Liver (tissue), 3 donors: Measurements from ENCODE around the gene LAMA1.

Experiments
- FOXA1 ChIP-seq: IDR thresholded peaks from 2 replicates; pipeline ENCODE4 v1.6.1; 2016; ENCODE audit warnings: antibody characterized with exemption
- GABPA ChIP-seq, 2 donors: IDR thresholded peaks in 1 of 2; conservative IDR thresholded peaks in 1 of 2; 2 replicates each; pipeline ENCODE4 v1.6.1; 2016; ENCODE audit warnings: antibody characterized with exemption in 2 of 2, mild to moderate bottlenecking in 1 of 2, moderate library complexity in 1 of 2
- MAX ChIP-seq: IDR thresholded peaks from 2 replicates; pipeline ENCODE4 v1.6.1; 2016; ENCODE audit warnings: antibody characterized with exemption
- RAD21 ChIP-seq, 2 donors: IDR thresholded peaks; 2 replicates each; pipeline ENCODE4 v1.6.1; 2016; ENCODE audit warnings: antibody characterized with exemption in 2 of 2, mild to moderate bottlenecking in 2 of 2
- REST ChIP-seq: IDR thresholded peaks from 2 replicates; pipeline ENCODE4 v1.6.1; 2016; ENCODE audit warnings: antibody characterized with exemption, mild to moderate bottlenecking
- RXRA ChIP-seq, 2 donors: IDR thresholded peaks; 2 replicates each; pipeline ENCODE4 v1.6.1; 2017 to 2018; ENCODE audit warnings: antibody characterized with exemption in 2 of 2, mild to moderate bottlenecking in 1 of 2
- TAF1 ChIP-seq: conservative IDR thresholded peaks from 2 replicates; pipeline ENCODE4 v1.6.1; 2016; ENCODE audit warnings: antibody characterized with exemption, mild to moderate bottlenecking
- YY1 ChIP-seq: IDR thresholded peaks from 2 replicates; pipeline ENCODE4 v1.6.1; 2016; ENCODE audit warnings: antibody characterized with exemption, mild to moderate bottlenecking
- ZBTB33 ChIP-seq: IDR thresholded peaks from 2 replicates; pipeline ENCODE4 v1.6.1; 2016; ENCODE audit warnings: antibody characterized with exemption
- TF ChIP-seq, protein P1 (sequence below): fragments of 150-350 bp; IDR thresholded peaks from 2 replicates; pipeline ENCODE4 v1.5.1; 2017; ENCODE audit warnings: improper control_type of control experiment, low read depth, low read length; ENCODE audit not compliant: missing input control
- donor health status: healthy.
- donor health status: healthy.

- TF ChIP-seq REST = no peak
- TF ChIP-seq, protein P1, sequence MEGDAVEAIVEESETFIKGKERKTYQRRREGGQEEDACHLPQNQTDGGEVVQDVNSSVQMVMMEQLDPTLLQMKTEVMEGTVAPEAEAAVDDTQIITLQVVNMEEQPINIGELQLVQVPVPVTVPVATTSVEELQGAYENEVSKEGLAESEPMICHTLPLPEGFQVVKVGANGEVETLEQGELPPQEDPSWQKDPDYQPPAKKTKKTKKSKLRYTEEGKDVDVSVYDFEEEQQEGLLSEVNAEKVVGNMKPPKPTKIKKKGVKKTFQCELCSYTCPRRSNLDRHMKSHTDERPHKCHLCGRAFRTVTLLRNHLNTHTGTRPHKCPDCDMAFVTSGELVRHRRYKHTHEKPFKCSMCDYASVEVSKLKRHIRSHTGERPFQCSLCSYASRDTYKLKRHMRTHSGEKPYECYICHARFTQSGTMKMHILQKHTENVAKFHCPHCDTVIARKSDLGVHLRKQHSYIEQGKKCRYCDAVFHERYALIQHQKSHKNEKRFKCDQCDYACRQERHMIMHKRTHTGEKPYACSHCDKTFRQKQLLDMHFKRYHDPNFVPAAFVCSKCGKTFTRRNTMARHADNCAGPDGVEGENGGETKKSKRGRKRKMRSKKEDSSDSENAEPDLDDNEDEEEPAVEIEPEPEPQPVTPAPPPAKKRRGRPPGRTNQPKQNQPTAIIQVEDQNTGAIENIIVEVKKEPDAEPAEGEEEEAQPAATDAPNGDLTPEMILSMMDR = no peak
- TF ChIP-seq ZBTB33 = no peak
- no peak for TF ChIP-seq MAX
- TF ChIP-seq TAF1 = no peak
- no peak for TF ChIP-seq GABPA (IDR thresholded peaks at IDR 0.05 in 1 of 2, conservative IDR thresholded peaks at IDR 0.05 in 1 of 2)
- no peak for TF ChIP-seq RXRA (IDR thresholded peaks at IDR 0.05)
- TF ChIP-seq RAD21 (IDR thresholded peaks at IDR 0.05) = no peak
- no peak for TF ChIP-seq YY1
- TF ChIP-seq FOXA1 = no peak
These were observed 122.7 kb downstream of the LAMA1 start for GRCh38 chr18:6994771-6995430.
